Activated CD8-positive, alpha-beta T cell treated with anti-CD3 and anti-CD28 coated beads for 36 hours (primary cell): ENCODE data around the gene TBP. TPM values are rescaled to one million over a fixed set of nuclear protein-coding genes. Genes with fewer than 3 reads are reported as not detected.

Experiments used
- ATAC-seq: fragments of 200-7000 bp; cut with Tn5 transposase; one replicate; pipeline ENCODE4 v1.10.0; 2021; ENCODE audit warnings: mild to moderate bottlenecking, moderate library complexity
- CTCF ChIA-PET: fragments of 350-600 bp; sonication (Branson Sonifier 250); formaldehyde crosslinking; loops from one replicate; lab custom pipeline; 2021; ENCODE audit warnings: antibody characterized with exemption; lab: Charles Lee
- POLR2A ChIA-PET: fragments of 350-600 bp; sonication (Branson Sonifier 250); formaldehyde crosslinking; loops from one replicate; lab custom pipeline; 2021; ENCODE audit warnings: antibody characterized with exemption; lab: Charles Lee
- DNase-seq: peaks from one replicate; pipeline ENCODE4 v3.0.0-alpha.2; 2020
- H3K27ac Mint-ChIP-seq: one replicate; pipeline ENCODE4 v1.8.0; 2021; ENCODE audit warnings: mild to moderate bottlenecking, mixed read lengths
- H3K27me3 Mint-ChIP-seq: one replicate; pipeline ENCODE4 v1.8.0; 2021; ENCODE audit warnings: mixed read lengths
- H3K36me3 Mint-ChIP-seq: one replicate; pipeline ENCODE4 v1.8.0; 2021; ENCODE audit warnings: low read depth, mixed read lengths
- H3K4me1 Mint-ChIP-seq: one replicate; pipeline ENCODE4 v1.8.0; 2021; ENCODE audit warnings: low read depth, mixed read lengths
- H3K4me3 Mint-ChIP-seq: one replicate; pipeline ENCODE4 v1.8.0; 2021; ENCODE audit warnings: mild to moderate bottlenecking, moderate library complexity, mixed read lengths
- H3K9me3 Mint-ChIP-seq: one replicate; pipeline ENCODE4 v1.8.0; 2021; ENCODE audit warnings: mixed read lengths
- intact Hi-C: fragments of 100-400 bp; cut with micrococcal nuclease; formaldehyde crosslinking; loops from one replicate; pipeline ENCODE4 v1.10.0; 2022
- total RNA-seq, 2 experiments: library from RNA; stranded (reverse); gene quantifications; one replicate each; pipeline ENCODE4 v1.2.3, GENCODE V29; 2021
- TF ChIP-seq, protein P1 (sequence below): fragments of 200-600 bp; IDR thresholded peaks from one replicate; pipeline ENCODE4 v1.8.0; 2022; ENCODE audit warnings: antibody characterized with exemption, mild to moderate bottlenecking

TBP gene
- total RNA-seq, 2 experiments from 2014 or later: 21.0 to 22.1 TPM

GRCh38 chr6:170509723-170510018 lies 44.5 kb upstream of the TBP start:
- intact Hi-C loops: loop anchor here (10.0 kb wide), 1 partner anchor 715 kb away; no protein-coding TSS in a partner anchor
- CTCF ChIA-PET: interaction anchor here (0.9 to 1.5 kb wide), 3 partner anchors 17 to 720 kb away, joined by 3 read pairs; no protein-coding TSS in a partner anchor
- H3K4me1 Mint-ChIP-seq: no peaks in the 10 kb centered on the region

GRCh38 chr6:170510631-170511030 lies 43.5 kb upstream of the TBP start:
- no peaks in the 10 kb centered on the region for H3K36me3 Mint-ChIP-seq
- intact Hi-C loops: loop anchor here (10.0 kb wide), 1 partner anchor 716 kb away; no protein-coding TSS in a partner anchor
- H3K27me3 Mint-ChIP-seq: peaks cover 16% of the 10 kb centered on the region
- ATAC-seq: no peak
- CTCF ChIA-PET: interaction anchor here (1.0 kb wide), 1 partner anchor 679 kb away, joined by 4 read pairs; no protein-coding TSS in a partner anchor
- DNase-seq: no peak
- H3K27ac Mint-ChIP-seq: no peak overlapping the region
- TF ChIP-seq, protein P1, sequence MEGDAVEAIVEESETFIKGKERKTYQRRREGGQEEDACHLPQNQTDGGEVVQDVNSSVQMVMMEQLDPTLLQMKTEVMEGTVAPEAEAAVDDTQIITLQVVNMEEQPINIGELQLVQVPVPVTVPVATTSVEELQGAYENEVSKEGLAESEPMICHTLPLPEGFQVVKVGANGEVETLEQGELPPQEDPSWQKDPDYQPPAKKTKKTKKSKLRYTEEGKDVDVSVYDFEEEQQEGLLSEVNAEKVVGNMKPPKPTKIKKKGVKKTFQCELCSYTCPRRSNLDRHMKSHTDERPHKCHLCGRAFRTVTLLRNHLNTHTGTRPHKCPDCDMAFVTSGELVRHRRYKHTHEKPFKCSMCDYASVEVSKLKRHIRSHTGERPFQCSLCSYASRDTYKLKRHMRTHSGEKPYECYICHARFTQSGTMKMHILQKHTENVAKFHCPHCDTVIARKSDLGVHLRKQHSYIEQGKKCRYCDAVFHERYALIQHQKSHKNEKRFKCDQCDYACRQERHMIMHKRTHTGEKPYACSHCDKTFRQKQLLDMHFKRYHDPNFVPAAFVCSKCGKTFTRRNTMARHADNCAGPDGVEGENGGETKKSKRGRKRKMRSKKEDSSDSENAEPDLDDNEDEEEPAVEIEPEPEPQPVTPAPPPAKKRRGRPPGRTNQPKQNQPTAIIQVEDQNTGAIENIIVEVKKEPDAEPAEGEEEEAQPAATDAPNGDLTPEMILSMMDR: no peak
- H3K9me3 Mint-ChIP-seq: no peaks in the 10 kb centered on the region
- POLR2A ChIA-PET: no interaction called here
- H3K4me1 Mint-ChIP-seq: no peaks in the 10 kb centered on the region
- H3K4me3 Mint-ChIP-seq: no peak overlapping the region

More at GRCh38 chr6:170509723-170510018, 44.5 kb upstream of the TBP start:
- H3K36me3 Mint-ChIP-seq: no peaks in the 10 kb centered on the region
- DNase-seq: no peak
- TF ChIP-seq, protein P1: no peak
- H3K27ac Mint-ChIP-seq: no peak overlapping the region
- no peaks in the 10 kb centered on the region for H3K9me3 Mint-ChIP-seq
- H3K27me3 Mint-ChIP-seq: peaks cover 20% of the 10 kb centered on the region
- POLR2A ChIA-PET: no interaction called here
- no peak for ATAC-seq
- no peak overlapping the region for H3K4me3 Mint-ChIP-seq

GRCh38 chr6:170512249-170512648 lies 41.9 kb upstream of the TBP start:
- H3K27me3 Mint-ChIP-seq: peaks cover 11% of the 10 kb centered on the region
- POLR2A ChIA-PET: no interaction called here
- CTCF ChIA-PET: interaction anchor here (1.2 to 2.5 kb wide), 2 partner anchors 11 to 680 kb away, joined by 3 to 11 read pairs; no protein-coding TSS in a partner anchor
- H3K4me3 Mint-ChIP-seq: no peak overlapping the region
- no peaks in the 10 kb centered on the region for H3K9me3 Mint-ChIP-seq
- intact Hi-C loops: loop anchor here (10.0 kb wide), 1 partner anchor 717 kb away; no protein-coding TSS in a partner anchor
- DNase-seq (no peak), ATAC-seq (no peak)
- H3K27ac Mint-ChIP-seq: no peak overlapping the region
- TF ChIP-seq, protein P1: no peak
- no peaks in the 10 kb centered on the region for H3K4me1 Mint-ChIP-seq
- no peaks in the 10 kb centered on the region for H3K36me3 Mint-ChIP-seq

DNA sequence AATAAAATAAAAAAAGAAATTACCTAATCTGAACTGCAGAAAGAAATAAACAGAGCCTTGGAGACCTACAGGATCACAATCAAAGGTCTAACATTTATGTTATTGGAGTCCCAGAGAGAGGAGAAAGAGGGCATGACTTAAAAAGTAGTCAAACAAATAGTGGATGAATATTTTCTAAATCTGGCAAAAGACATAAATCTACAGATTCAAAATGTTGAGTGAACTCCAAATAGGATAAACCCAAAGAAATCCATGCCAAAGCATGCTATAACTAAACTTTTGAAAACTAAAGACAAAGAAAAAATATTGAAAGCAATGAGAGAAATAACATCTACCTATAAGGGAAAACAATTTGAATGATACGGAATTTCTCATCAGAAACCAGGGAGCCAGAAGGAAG lies 39.3 kb upstream of the TBP start:
- ChIA-PET CTCF (no interaction called here), POLR2A (no interaction called here)
- Mint-ChIP-seq H3K36me3 (no peaks in the 10 kb centered on the region), H3K9me3 (no peaks in the 10 kb centered on the region), H3K27ac (no peak overlapping the region), H3K4me1 (no peaks in the 10 kb centered on the region), H3K4me3 (no peak overlapping the region), H3K27me3 (peaks cover 13% of the 10 kb centered on the region)
- intact Hi-C loops: loop anchor here (10.0 kb wide), 1 partner anchor 720 kb away; no protein-coding TSS in a partner anchor
- TF ChIP-seq, protein P1: no peak
- no peak for DNase-seq
- no peak for ATAC-seq

- ATAC-seq (peak; percentile 99), DNase-seq (peak; percentile 62)
- ChIA-PET CTCF (interaction anchor here (0.6 to 3.6 kb wide), 26 partner anchors 9 to 768 kb away, joined by 3 to 43 read pairs (median 4); partner anchors contain the start of genes PSMB1 and TBP), POLR2A (interaction anchor here (0.6 kb wide), 1 partner anchor 683 kb away, joined by 3 read pairs; no protein-coding TSS in a partner anchor)
- Mint-ChIP-seq H3K27me3 (peaks cover 10% of the 10 kb centered on the region), H3K36me3 (no peaks in the 10 kb centered on the region), H3K9me3 (no peaks in the 10 kb centered on the region), H3K4me3 (no peak overlapping the region), H3K27ac (no peak overlapping the region), H3K4me1 (no peaks in the 10 kb centered on the region)
- intact Hi-C loops: loop anchor here (10.0 kb wide), 1 partner anchor 722 kb away; no protein-coding TSS in a partner anchor
- TF ChIP-seq, protein P1: peak; percentile 84
Observed at GRCh38 chr6:170516783-170517616, 37.2 kb upstream of the TBP start.
